Activated CD4-positive, alpha-beta T cell treated with anti-CD3 and anti-CD28 coated beads for 36 hours (primary cell): ENCODE data around the gene VEGFD. TPM values are rescaled to one million over a fixed set of nuclear protein-coding genes. Genes with fewer than 3 reads are reported as not detected.

Source experiments
- ATAC-seq: fragments of 200-7000 bp; cut with Tn5 transposase; one replicate; pipeline ENCODE4 v1.10.0; 2021; ENCODE audit warnings: mild to moderate bottlenecking, moderate library complexity
- CTCF ChIA-PET: fragments of 350-600 bp; sonication (Branson Sonifier 250); formaldehyde crosslinking; loops from one replicate; lab custom pipeline; 2021; ENCODE audit warnings: antibody characterized with exemption; lab: Charles Lee
- POLR2A ChIA-PET: fragments of 350-600 bp; sonication (Branson Sonifier 250); formaldehyde crosslinking; loops from one replicate; lab custom pipeline; 2021; ENCODE audit warnings: antibody characterized with exemption, inconsistent platforms; lab: Charles Lee
- DNase-seq: peaks from one replicate; pipeline ENCODE4 v3.0.0-alpha.2; 2020
- H3K27ac Mint-ChIP-seq: one replicate; pipeline ENCODE4 v1.8.0; 2021; ENCODE audit warnings: mixed read lengths
- H3K27me3 Mint-ChIP-seq: one replicate; pipeline ENCODE4 v1.8.0; 2021; ENCODE audit warnings: mixed read lengths
- H3K36me3 Mint-ChIP-seq: one replicate; pipeline ENCODE4 v1.8.0; 2021; ENCODE audit warnings: low read depth, mixed read lengths
- H3K4me1 Mint-ChIP-seq: one replicate; pipeline ENCODE4 v1.8.0; 2021; ENCODE audit warnings: mixed read lengths
- H3K4me3 Mint-ChIP-seq: one replicate; pipeline ENCODE4 v1.8.0; 2021; ENCODE audit warnings: mild to moderate bottlenecking, moderate library complexity, mixed read lengths
- H3K9me3 Mint-ChIP-seq: one replicate; pipeline ENCODE4 v1.8.0; 2021; ENCODE audit warnings: low read depth, mixed read lengths
- intact Hi-C, 2 experiments: fragments of 100-400 bp; cut with DNase I in 1 of 2; cut with micrococcal nuclease in 1 of 2; formaldehyde crosslinking; loops; one replicate each; pipeline versions ENCODE4 v1.14.2 to v1.15.1; 2022 to 2024; cut with DNase I, micrococcal nuclease
- total RNA-seq, 2 experiments: library from RNA; stranded (reverse); gene quantifications; one replicate each; pipeline ENCODE4 v1.2.3, GENCODE V29; 2021

Gene VEGFD
- total RNA-seq, 2 experiments from 2014 or later = not detected

DNA sequence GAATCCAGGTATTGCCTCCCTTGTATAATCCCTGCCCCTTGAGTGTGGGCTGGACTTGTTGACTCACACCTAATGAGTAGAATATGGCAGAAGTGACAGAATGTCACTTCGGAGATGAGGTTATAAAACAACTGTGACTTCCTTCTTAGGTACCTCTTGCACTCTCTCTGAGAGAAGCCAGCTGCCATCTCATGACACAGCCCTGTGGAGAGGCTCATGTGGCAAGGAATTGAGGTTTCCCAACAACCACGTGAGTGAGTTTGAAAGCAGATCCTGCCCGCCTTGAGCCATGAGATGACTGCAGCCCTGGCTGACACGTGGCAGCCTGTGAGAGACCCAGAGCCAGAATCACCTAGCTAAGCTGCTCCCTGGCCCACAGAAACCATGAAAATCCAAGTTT, 82.3 kb downstream of the VEGFD start:
- no peaks in the 10 kb centered on the region for H3K9me3 Mint-ChIP-seq
- DNase-seq (peak; percentile 56), ATAC-seq (peak; percentile 87)
- H3K27me3 Mint-ChIP-seq = peaks cover 1% of the 10 kb centered on the region
- no peaks in the 10 kb centered on the region for H3K36me3 Mint-ChIP-seq
- peaks cover 2% of the 10 kb centered on the region for H3K4me1 Mint-ChIP-seq
- CTCF ChIA-PET = interaction anchor here (0.9 kb wide), 1 partner anchor 48 kb away, joined by 3 read pairs; no protein-coding TSS in a partner anchor
- intact Hi-C loops = loop anchor here in 1 of 2 experiments (5.0 kb wide), 1 partner anchor 165 kb away; no protein-coding TSS in a partner anchor
- H3K4me3 Mint-ChIP-seq = no peak overlapping the region
- H3K27ac Mint-ChIP-seq = no peak overlapping the region
- POLR2A ChIA-PET = no interaction called here

DNA sequence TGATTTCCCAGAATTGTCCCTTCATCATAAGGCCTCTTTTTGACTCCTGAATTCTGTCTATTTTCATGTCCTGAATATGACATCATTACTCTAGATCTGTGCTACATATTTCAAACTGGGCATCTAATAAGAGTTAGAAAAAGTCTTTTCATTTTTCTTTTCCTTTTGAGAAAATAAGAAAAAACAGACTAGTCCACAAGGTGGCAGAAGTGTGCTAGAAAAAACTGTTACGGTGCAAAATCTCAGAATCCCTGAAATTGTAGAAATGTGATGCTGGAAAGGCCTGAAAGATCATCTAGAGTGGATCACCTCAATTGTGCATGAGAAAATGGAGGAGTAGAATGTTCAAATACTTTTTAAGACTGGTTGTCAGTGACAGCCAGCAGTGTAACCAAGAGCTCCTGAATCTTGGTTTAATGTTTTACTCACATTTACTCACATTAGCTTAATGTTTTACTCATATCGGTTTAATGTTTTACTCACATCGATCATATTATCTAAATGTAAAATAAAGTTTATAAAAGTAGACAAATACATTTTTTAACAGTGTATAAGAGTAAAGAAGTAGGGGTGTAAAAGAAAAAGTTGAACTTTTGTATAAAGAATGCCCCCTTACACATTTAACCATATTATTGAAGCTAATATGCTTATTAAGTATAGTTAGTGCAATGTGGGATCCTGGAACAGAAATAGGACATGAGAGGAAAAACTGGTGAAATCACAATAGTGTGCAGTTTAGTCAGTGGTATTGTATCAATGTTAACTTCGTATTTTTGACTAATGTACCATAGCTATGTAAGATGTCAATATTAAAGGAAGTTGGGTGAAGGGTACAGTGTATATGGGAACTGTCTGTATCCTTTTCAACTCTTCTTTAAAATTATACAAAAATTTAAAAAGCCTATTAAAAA, 84.0 kb downstream of the VEGFD start:
- Mint-ChIP-seq H3K27ac (no peak overlapping the region), H3K36me3 (no peaks in the 10 kb centered on the region), H3K27me3 (peaks cover 1% of the 10 kb centered on the region), H3K9me3 (no peaks in the 10 kb centered on the region), H3K4me1 (peaks cover 2% of the 10 kb centered on the region), H3K4me3 (no peak overlapping the region)
- ChIA-PET POLR2A (no interaction called here), CTCF (interaction anchor here (0.6 to 1.5 kb wide), 3 partner anchors 12 to 95 kb away, joined by 3 to 7 read pairs (median 4); no protein-coding TSS in a partner anchor)
- DNase-seq (no peak), ATAC-seq (no peak)
- intact Hi-C loops = loop anchor here (1.0 to 5.0 kb wide), 2 partner anchors 167 to 168 kb away; no protein-coding TSS in a partner anchor

DNA sequence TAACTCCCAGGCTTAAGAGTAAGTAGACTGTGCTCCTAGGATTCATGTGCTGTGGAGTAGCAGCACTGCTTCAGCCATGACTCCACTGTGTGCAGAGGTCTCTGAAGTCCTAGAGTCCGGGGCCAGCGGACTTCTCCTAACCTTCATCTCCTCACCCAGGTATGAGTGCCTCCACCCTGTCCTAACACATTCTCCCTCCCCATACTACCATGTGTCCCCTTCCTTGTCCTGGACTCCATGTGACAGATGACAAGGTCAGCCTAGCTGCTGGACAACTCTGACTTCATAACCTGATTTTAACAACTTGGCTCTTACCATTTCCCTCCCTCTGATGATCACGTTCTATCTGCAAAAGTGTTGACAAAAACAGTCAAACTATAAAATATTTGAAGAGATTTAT, 85.4 kb downstream of the VEGFD start:
- Mint-ChIP-seq H3K36me3 (no peaks in the 10 kb centered on the region), H3K9me3 (no peaks in the 10 kb centered on the region), H3K4me3 (no peak overlapping the region), H3K4me1 (peaks cover 2% of the 10 kb centered on the region), H3K27ac (no peak overlapping the region), H3K27me3 (peaks cover 1% of the 10 kb centered on the region)
- CTCF ChIA-PET = no interaction called here
- DNase-seq (no peak), ATAC-seq (no peak)
- intact Hi-C loops = no loop called here
- POLR2A ChIA-PET = no interaction called here

DNA sequence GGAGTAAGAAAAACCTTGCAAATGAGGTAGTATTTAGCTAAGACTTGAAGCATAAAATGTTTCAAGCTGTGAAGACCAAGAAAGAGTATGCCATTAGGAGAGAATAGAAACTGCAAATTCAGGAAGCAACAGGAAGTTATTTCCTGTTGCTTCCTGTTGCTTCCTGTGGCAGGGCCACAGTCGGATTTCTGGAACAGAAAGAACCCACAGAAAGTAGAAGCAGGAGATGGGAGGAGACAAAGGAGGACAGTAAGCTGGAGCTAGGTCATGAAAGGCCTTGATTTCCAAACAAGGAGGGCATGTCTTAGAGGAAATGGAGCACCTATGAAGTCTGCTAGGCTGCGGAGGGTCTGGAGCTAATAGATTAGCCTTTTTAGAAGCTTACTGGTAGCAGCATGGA, 86.0 kb downstream of the VEGFD start:
- H3K36me3 Mint-ChIP-seq = no peaks in the 10 kb centered on the region
- H3K27ac Mint-ChIP-seq = no peak overlapping the region
- H3K4me3 Mint-ChIP-seq = no peak overlapping the region
- no peaks in the 10 kb centered on the region for H3K9me3 Mint-ChIP-seq
- POLR2A ChIA-PET = no interaction called here
- peaks cover 2% of the 10 kb centered on the region for H3K4me1 Mint-ChIP-seq
- CTCF ChIA-PET = no interaction called here
- DNase-seq (no peak), ATAC-seq (no peak)
- intact Hi-C loops = no loop called here
- peaks cover 1% of the 10 kb centered on the region for H3K27me3 Mint-ChIP-seq

Other genes with a start within 250 kb of the VEGFD start
- under 1 TPM; 0.14 to 0.32 TPM for gene ASB9, start 114.3 kb downstream of the VEGFD start, total RNA-seq
- not detected for gene ASB11, start 68.8 kb downstream of the VEGFD start, total RNA-seq
- 10 to 100 TPM; 37.2 to 37.9 TPM for gene PIGA, start 48.9 kb downstream of the VEGFD start, total RNA-seq
- 1 to 10 TPM; 1.4 to 2.3 TPM for gene PIR, start 108.9 kb upstream of the VEGFD start, total RNA-seq
- gene BMX, start 116.4 kb upstream of the VEGFD start, total RNA-seq = not detected
- not detected for gene ACE2, start 216.5 kb upstream of the VEGFD start, total RNA-seq